Activated T-cell treated with anti-CD3 and anti-CD28 coated beads, Interleukin-2, amount 50 U/mL, for 48 hours (primary cell): ENCODE results near the gene GALNT8.
"Not testable (repeated sequence)": the region's sequence is repeated elsewhere in the genome, so short reads cannot be mapped to it uniquely, and the experiment has no call there.

ENCODE experiments used
- DNase-seq, 2 experiments: peaks; one replicate each; pipeline ENCODE4 v3.0.0-alpha.2; 2020

Gene GALNT8

DNA sequence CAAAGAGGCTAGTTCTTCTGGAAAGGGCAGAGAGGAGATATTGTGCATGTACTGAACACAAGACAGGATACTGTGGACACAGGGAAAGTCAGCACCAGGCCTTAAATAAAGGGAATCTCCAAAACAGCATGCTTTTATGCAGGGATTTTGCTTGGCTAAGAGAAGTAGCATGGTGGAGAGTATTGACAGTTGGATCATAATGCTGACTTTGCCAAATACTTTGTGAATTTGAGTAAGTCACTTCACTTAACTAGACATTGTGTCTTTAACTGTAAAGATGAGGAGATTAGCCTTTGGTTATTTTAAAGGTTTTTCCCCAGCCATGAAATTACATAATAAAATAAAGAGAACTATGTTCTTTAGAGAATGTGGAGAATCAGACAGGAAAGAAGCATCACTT lies 24.5 kb downstream of the GALNT8 start:
- no peak for DNase-seq

DNA sequence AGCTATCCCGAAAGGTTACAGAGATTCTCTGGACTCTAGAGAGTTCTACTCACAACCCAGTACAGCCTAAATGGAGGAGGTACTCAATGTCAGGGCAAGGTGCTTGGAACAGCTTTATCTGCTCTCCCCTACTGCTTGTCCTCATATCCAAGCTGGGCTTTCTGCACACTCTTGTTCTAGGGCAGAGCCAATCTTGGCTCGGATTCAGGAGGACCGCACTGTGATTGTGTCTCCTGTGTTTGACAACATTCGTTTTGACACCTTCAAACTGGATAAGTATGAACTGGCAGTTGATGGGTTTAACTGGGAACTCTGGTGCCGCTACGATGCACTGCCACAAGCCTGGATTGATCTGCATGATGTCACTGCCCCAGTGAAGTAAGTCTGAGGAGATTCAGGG lies 25.0 kb downstream of the GALNT8 start:
- DNase-seq, result no peak

- DNase-seq, result not testable (repeated sequence)
Measured at GRCh38 chr12:4751654-4752053, 31.5 kb downstream of the GALNT8 start.

GRCh38 chr12:4762773-4763172 lies 42.6 kb downstream of the GALNT8 start:
- no peak for DNase-seq

- peak; percentile 20 to 22 for DNase-seq
Measured at GRCh38 chr12:4763549-4763948, 43.3 kb downstream of the GALNT8 start.

GRCh38 chr12:4766445-4766844 lies 46.2 kb downstream of the GALNT8 start:
- no peak for DNase-seq

DNA sequence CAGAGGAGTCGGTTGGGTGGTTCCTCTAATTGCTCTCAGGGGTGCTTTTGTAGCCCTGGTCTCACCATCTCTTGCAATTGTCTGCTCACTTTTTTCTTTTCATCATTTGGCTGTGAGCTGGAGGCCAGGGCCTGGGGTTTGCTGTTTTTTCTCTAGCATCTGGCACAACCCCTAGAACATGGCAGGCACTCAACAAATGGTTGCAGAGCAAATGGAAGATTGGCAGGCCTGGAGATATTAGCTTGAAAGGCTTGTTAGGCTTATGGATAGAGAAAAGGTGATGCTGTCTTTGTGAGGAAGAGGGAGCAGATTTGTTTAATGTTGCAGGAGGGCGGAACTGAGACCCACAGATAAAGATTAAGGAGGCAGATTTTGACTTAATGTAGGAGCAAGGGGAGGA lies 47.0 kb downstream of the GALNT8 start:
- no peak for DNase-seq

DNA sequence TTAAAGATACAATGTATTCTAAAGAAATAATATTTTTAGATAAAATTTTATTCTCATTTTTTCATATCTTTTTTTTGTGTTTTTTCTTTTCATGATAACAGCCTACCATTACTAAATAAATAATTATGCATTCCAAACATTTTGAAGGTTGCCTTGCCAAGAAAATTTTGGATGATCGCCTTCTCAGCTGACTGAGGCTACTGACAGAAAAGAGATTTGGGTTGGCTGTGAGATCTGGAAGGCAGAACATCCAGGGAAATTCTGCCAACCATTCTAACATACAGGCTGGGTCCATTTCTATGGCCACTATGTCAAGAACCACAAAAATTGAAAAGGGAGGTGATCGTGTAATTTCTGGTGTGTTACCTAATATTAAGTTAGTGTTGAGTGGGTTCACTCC lies 48.1 kb downstream of the GALNT8 start:
- no peak for DNase-seq

DNA sequence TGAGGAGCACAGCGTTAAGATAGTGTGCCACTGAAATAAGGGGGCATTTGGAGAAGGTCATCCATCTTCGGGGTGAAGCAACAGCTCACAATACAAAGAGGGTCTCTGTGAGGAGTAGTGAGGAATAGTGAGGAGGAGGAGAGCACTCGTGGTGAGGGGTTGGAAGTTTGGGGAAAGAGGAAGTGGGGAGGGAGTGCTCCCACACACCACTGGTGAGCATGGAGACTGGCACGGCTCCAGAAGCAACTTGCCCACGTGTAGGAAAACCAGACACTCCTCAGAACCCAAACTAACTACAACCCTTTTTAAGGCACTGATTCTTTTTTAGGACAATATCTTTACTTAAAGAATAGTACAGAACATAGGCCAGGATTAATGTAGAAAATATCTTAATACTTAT lies 48.9 kb downstream of the GALNT8 start:
- no peak for DNase-seq

GRCh38 chr12:4771172-4771959 lies 51.2 kb downstream of the GALNT8 start:
- no peak for DNase-seq

- no peak for DNase-seq
Measured at GRCh38 chr12:4771960-4772566, 51.9 kb downstream of the GALNT8 start.

DNA sequence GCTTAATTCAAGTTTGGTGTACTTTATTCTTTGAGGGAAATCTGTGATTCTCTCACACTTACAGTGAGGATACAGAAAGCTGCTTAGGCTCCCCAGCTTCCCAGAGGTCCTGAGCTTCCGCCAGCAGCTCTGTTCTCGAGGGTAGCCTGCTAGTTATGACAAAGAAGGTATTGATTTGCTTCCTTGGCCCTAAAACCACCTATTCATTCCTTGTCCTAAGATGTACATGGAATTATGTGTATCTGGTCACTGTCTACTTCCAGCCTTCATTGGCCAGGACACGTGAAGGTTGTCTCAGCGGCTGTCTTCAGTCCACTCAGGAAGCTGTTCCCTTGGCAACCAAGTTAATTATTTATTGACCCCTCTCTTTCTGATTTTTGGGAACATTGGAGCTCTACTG lies 55.7 kb downstream of the GALNT8 start:
- no peak for DNase-seq

GRCh38 chr12:4779749-4780148 lies 59.5 kb downstream of the GALNT8 start:
- no peak for DNase-seq

DNA sequence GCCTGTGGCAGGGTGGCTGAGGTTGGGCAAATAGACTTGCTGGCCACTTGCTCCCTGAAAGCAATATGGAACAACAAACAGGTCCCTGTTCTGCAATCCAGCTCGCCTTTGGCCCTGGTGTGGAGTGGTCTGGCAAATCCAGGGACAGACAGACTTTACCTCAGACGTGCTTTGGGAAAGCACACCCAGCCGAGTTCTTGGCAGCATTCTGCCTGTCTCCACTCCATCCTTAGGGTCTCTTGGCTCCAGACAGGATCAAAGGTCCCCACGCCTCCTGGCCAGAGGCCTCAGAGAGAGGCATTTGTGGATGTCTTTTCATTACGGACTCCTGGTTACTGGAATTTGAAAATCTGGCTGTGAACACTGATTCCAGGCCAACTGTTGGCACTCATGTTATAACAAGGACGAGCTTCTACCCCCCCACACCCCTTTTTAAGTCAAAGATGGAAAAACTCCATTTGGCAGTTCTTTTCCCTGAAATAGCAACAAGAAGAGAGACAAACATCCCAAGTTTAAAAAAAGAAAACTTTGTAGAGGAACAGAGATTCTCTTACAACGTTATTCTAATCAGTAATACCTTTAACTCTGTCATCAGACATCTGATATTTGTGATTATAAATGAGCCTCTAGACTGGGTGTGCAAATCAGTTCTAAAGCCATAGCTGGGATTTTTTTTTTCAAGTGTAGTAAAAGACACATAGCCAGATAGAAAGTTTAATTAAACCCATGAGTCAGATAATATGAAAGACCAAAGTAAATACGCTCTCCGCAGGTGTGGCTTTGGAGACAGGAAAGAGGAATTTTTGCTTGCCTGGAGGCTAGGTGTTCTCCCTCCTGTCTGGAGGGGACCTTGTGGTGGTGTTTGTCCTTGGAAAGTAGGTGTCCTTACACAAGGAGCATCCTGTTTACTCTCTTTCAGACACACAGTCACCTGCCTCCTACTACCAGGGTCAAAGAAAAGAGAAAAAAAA lies 60.7 kb downstream of the GALNT8 start:
- DNase-seq, result no peak

GRCh38 chr12:4784404-4785054 lies 64.3 kb downstream of the GALNT8 start:
- no peak for DNase-seq

DNA sequence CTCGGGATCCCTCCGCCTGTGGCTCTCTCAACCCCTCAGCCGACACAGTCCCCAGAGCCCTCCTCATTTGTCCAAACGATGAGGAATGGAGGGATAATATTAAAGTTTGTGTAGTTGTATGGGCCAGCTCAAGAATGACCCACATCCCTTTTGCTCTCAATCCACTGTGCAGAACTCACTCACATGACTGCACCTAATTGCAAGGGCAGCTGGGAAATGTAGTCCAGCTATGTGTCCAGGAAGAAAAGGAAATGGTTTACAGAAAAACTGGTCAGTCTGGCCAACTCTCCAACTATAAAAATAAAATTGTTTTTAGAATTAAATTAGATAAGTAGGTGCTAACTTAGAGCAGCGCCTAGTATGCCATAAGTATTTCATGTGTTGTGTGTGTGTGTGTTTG lies 66.6 kb downstream of the GALNT8 start:
- no peak for DNase-seq

DNA sequence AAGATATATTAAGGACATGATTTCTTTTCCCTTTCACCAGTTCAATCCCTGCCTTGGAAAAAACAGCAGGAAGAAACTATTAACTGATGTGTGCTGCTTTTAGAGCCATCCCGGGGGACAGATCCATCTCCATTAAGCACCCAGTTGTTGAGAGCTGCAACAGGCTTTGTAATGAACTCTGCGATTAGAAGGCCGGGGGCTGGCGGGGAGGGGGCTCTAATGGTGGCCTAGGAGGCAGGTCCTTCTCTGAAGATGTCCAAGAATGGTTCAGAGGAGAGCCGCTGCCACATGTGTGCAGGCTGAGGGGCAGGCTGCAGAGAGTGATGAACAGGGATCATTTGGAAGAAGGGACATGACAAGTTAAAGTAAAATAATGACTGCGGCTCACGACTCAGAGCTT lies 67.8 kb downstream of the GALNT8 start:
- DNase-seq, result no peak

DNA sequence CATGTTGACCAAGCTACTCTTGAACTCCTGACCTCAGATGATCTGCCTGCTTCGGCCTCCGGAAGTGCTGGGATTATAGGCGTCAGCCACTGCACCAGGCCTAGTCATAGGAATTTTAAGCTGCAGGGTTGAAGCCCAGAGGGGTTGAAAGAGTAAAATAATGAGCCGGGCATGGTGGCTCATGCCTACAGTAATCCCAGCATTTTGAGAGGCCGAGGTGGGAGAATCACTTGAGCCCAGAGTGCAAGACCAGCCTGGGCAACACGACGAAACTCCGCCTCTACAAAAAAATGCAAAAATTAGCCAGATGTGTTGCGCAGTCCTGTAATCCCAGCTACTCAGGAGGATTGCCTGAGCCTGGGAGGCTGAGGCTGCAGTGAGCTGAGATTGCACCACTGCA lies 69.6 kb downstream of the GALNT8 start:
- no peak for DNase-seq

GRCh38 chr12:4791497-4791896 lies 71.3 kb downstream of the GALNT8 start:
- DNase-seq, result no peak

GRCh38 chr12:4794491-4794890 lies 74.3 kb downstream of the GALNT8 start:
- DNase-seq, result no peak

- DNase-seq, result no peak
Measured at GRCh38 chr12:4796216-4796615, 76.0 kb downstream of the GALNT8 start.

GRCh38 chr12:4796694-4797482 lies 76.7 kb downstream of the GALNT8 start:
- DNase-seq, result no peak
